HG02884 (cell line): ENCODE results near the gene CDH18.

Experiments
- ATAC-seq: cut with Tn5 transposase; IDR thresholded peaks from one replicate; pipeline ENCODE4 v1.9.1; 2021; ENCODE audit warnings: mild to moderate bottlenecking, moderate library complexity; ENCODE audit not compliant: unreplicated experiment

The CDH18 gene, protein sequence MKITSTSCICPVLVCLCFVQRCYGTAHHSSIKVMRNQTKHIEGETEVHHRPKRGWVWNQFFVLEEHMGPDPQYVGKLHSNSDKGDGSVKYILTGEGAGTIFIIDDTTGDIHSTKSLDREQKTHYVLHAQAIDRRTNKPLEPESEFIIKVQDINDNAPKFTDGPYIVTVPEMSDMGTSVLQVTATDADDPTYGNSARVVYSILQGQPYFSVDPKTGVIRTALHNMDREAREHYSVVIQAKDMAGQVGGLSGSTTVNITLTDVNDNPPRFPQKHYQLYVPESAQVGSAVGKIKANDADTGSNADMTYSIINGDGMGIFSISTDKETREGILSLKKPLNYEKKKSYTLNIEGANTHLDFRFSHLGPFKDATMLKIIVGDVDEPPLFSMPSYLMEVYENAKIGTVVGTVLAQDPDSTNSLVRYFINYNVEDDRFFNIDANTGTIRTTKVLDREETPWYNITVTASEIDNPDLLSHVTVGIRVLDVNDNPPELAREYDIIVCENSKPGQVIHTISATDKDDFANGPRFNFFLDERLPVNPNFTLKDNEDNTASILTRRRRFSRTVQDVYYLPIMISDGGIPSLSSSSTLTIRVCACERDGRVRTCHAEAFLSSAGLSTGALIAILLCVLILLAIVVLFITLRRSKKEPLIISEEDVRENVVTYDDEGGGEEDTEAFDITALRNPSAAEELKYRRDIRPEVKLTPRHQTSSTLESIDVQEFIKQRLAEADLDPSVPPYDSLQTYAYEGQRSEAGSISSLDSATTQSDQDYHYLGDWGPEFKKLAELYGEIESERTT

DNA sequence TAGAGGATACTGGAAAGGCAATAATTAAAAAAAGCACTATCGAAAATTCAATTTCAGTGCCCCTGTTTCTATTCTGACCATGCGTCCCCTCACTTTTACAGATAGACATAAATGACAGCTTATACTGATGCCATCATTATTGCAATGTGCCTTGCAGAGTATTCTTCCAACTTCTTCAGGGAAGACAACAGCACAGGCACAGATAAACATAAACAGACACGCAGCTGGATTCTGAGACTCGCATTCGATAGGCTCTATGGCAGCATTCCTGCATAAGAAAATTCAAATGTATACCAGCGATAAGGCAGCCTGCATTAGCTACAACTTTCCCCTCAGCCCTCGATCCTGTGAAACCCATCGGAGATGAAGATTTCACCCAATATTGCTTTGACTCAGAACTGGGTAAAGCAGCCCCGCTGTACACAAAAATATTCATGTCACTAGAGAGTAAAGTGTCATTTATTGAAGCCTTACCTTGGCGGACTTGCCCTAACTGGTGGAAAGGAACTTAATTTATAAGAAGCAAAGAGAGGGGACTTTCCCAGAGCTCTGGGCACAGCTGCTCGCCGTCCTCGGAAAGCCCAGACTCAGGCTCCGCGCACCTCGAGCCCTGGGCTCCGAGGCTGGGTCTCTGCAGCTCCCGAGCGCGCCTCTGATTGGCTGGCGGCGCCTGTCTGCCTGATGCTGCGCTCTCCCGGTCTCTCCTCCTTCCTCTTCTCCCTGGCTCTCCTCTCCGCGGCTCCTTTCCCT is at the start of gene CDH18:
TSS of gene CDH18 (minus strand) at position 589 of the 750 bp plus-strand sequence. CDS start 149,214 bp downstream, outside the sequence.
- ATAC-seq, result no peak

DNA sequence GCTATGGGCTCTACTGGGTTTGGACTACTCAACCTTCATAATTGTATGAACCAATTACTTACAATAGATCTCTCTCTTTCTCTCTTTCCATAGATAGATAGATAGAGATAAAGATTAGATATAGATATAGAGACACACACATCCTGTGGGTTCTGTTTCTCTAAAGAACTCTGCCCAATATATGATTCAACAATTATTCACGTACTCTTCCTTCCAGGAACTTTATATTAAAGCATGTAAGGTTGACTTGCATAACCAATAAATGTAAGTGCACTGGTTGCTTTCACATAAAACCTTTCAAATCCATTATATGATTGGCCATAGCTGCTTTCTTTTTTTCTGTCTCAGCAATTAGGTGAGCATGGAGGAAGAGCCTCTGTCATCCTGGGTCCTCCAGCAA is 46.7 kb upstream of the CDH18 start:
- no peak for ATAC-seq

DNA sequence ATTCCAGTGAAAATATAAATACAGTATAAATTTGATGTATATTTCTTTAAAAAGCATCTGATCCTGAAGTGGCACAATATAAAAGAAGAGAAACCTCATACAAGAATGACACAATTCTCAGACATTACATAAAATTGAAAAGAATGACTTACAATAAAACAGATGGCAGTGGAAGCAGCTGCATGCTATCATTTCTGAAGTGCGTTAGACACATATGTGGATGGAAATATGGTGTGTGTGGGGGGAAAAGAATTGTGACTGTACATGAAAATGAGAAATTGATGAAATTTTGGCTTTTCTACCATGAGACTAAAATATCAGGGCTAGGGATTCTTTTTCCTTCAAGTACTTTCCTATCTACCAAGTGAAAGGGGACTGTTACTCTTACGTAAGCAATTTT is 45.9 kb upstream of the CDH18 start:
- ATAC-seq, result no peak

DNA sequence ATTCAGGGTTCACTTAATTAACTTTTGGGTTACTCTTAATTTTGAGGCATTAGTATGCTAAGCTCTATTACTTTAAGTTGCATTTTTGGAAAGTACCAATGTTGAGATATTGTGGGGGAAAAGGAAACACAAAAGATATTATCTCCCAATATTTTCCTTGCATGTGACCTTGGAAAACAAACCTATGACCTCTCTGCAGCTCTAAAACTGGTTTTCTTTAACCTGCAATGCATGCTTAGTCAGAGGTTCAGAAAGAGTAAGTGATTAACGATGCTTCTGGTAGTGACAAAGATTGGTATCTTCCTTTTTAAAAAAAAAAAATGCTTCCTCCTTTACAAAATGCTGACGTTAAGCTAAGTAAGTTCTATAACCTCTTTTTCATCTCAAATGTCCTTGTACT is 44.9 kb upstream of the CDH18 start:
- ATAC-seq, result no peak

DNA sequence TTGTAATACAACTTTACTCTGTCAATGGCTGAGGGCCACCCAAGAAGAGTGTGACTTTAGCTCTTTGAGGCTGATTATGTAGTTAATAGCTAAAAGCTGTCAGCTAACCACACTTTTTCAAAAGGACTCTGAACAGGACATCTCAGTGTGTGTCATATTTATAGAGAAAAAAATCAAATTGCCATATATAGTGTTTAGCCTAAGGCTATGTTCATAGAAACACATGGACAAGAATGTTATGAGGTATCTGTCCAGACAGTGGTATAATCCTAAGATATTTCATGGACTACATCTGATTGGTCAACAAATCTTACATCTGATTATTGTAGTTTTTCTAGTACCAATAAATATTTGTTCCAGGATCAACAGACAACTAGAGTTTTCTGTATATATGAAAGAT is 42.1 kb upstream of the CDH18 start:
- no peak for ATAC-seq

DNA sequence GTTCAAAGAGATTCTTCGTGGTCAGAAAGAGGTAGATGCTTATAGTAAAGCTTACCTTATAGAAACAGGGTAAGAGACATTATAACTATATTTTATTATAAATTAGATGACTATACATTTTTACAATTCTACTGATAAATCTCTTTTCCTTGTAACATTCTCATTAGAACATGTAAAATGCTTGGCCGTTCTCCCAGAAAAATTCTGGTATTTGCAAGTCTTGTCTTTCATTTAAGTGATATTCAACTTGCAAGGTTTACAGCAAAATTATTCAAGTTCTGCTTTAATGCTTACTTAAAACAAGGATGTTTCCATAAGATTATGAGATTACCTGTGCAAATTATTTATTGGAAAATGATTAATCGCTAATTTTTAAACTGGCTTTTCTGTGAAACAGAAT is 41.3 kb upstream of the CDH18 start:
- no peak for ATAC-seq

DNA sequence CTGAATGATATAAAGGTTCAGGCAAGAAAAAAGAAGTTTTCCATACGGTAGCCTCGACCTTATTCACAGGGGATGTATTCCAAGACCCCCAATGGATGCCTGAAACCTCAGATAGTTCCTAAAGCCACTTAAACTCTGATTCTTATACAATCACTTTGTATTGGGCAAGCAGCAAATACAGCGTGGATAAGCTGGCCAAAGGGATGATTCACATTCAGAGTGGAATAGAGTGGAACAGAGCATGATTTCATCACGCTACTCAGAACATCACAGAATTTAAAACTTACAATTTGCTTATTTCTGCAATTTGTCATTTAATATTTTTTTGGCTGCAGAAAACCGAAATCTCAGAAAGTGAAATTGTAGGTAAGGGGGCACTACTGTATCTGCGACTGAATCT is 40.5 kb upstream of the CDH18 start:
- ATAC-seq, result no peak

DNA sequence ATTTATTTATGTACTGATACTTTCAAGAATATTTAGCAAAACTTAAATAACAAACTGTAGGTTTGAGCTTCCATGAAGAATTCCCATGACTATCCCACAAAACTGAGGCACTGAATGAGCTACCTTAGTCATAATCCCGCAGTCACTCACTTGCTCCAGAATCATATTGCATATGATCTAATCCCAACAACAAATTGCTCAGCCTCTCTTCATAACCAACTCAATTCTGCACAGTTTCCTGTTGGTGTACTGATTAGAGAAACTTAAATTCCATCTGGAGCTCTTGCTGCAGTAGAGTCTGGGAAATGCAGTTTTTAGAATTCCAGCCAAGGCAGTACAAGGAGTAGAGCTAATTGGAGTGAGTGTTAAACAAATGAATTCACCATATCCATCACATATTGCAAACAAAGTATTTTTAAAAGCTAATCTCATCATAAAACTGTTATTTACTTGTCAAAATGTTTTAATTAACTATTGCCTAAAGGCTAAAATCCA is 35.7 kb upstream of the CDH18 start:
- no peak for ATAC-seq

DNA sequence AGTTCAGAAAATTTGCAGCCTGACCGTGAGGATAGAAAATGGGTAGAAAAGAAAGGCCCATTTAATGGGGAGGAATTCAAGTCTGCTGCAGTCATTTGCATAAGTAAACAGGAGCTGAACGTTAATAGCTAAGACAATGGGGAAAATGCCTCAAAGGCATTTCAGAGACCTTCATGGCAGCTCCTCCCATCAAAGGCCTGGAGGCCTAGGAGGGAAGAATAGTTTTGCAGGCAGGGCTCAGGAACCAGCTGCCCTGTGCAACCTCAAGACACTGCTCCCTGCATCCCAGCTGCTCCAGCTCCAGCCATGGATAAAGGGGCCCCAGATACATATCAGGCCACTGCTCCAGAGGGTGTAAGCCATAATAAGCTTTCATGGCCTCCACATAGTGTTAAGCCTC is 32.2 kb upstream of the CDH18 start:
- no peak for ATAC-seq

DNA sequence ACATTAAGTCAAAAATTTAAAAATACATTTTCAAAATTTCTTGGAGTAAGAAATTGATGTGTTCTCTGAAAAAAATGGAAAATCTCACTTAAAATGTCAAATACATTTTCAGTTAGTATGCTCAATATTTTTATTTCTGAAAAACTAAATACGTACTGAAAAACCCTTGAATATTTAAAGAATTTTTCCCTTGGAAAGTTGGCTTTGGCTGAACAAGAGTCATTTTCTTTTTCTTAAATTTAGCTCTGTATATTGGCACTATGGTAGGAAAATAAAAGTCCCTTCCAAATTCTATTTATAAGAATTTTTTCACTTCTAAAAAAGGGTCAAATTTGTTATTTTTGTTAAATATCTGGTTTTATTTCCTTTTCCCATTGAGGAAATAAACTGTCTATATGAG is 29.0 kb upstream of the CDH18 start:
- ATAC-seq, result no peak

DNA sequence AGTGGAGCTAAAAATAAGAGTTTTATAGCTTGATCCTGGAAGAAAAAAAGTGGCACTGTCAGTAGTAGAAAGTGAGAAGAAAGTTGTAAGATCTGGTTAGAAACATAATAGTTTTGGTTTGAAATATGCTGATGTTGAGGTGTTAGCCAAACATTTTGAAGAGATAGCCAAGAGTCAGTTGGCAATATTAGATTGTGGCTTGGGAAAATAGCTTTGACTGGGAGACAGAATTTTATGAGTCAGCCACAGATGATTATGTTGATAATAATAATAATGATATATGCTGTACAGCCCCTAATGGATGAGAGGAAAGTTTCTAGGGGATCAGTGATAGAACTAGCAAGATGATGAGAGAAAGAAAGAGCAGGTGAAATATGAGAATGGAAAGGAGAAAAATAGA is 12.4 kb upstream of the CDH18 start:
- ATAC-seq, result no peak

DNA sequence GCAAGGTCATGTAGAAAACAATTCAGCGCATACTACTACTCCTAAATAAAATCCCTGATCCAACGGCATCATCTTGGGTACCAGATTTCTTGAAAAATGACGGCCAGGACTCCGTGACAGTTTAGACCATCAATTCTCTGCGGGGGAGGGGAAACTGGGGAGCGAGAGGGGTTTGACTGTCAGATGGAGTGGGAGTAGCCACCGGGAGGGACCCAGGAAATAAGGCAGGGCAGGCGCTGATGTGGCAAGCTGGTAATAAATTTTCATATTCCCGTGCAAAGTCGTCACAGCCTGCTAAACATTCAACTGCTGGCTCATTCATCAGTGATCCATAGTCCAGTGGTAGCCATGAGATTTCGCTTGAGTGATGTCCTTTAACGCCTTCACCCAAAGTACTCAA is 457 bp upstream of the CDH18 start:
- ATAC-seq, result no peak

DNA sequence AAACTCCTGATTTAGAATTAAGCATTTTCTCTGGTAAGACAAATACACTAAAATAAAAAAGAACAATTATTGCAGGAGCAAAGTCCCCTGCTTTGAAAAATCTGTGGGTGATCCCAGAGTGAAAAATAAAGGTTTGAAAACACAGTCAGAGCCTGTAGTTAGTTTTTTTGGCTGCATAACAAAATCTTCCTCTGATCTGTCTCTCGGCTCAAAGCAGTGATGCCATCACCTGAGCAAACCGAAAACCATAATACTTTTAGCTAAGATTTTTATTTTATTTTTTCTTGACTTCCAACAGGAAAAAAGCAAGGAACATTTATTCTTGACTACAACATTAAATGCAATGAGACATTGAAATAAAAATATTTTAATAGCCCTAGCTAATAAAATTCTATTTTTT is 1.2 kb downstream of the CDH18 start:
- ATAC-seq, result no peak

DNA sequence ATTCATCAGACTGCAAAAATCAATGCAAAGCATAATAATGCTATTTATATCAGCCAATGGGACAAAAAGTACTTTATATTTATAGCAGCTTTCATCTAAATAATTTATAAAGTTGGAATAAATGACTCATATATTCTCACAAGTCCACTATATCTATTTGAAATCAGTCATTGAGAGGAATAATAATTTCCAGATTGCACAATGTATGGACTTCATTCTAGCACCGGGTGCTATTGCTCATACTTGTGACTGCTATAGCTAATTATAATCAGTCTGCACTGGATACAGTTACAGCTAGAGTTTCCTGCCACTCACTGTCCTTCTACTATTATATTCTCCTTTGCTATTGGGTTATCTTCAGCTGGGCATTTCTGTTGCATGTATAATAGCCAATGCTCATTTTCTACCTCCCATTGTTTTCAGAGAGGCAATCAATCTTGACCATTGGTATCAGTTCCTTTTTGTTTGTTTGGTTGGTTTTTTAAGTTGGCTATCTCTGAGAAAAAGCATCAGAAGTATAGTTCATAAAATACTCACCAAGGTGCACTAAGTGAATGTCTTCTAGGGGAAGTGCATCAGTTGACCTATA is 1.9 kb downstream of the CDH18 start:
- no peak for ATAC-seq

DNA sequence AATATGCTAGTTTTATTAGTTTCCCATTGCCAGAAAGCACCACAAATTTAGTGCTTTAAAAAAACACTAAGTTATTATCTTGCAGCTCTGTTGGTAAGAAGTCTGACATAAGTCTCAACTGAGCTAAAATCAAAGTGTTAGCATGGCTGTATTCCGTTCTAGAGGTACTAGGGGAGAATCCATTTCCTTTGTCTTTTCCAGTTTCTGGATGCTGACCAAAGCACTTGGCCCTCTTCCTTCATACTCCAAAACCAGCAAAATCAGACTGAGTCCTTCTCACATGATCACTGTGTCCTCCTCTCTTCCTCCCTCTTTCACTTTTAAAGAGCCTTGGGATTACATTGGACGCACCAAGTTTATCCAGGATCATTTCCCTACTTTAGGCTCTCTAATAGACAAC is 9.5 kb downstream of the CDH18 start:
- ATAC-seq, result no peak

DNA sequence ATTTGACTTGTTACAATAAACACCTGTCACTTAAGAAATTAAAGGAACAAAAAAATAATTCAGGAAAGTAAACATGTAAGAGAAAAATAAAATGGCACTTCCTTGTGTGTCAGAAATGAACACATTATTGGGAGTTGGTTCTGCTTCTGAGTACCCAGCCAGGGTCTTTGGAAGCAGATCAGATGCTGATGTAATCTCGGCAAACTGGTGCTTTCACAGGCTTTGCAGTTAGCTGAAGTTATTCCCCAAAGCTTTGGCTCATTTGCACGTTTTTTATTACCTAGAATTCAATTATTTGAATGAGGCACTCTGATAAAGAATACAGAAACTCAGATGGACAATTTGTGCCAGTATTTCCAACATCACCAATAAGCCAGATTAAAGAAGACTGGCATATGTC is 10.9 kb downstream of the CDH18 start:
- no peak for ATAC-seq

DNA sequence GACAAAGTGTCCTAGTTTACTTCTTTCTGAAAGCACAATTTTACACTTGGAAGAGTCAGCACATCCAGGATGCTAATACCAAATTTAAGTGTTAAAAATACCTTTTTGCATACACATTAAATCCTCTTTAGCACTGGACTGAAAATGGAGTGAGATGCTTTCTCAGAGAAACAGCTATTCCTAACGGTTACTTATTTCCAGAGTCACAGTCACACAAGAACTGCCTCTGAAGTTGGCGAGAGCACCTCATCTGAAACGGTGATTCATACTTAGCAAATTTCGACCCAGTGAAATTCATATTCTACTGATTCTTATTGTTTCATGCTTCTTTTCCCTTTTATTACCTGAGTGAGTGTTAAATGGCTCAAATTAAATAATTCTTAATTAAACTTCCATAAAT is 12.2 kb downstream of the CDH18 start:
- ATAC-seq, result no peak

DNA sequence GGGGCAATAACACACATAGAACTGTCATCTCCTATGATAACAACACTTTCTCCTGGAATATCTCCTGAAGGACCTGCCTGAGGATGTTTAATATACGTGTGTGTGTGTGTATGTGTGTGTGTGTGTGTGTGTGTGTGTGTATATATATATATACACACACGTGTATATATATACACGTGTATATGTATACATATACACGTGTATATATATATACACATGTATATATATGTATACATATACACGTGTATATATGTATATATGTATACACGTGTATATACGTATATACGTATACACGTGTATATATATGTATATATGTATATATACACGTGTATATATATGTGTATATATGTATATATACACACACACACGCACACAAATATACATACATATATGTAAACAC is 27.5 kb downstream of the CDH18 start:
- no peak for ATAC-seq

DNA sequence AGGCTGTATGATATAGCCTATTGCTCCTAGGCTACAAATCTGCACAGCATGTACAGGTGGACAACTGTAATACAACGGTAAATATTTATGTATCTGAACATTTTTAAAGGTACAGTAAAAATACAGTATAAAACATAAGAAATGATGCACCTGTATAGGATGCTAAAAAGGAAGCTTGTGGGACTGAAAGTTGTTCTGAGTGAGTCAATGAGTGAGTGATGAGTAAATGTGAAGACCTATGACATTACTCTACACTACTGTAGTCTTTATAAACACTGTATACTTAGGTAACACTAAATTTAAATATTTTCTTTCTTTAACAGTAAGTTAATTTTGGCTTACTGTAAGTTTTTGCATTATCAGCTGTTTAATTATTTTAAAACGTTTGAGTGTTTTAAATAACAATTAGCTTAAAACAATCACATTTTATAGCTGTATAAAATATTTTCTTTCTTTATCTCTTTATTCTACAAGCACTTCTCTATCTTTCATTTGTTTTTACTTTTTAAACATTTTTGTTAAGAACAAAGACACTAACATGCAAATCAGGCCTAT is 28.1 kb downstream of the CDH18 start:
- ATAC-seq, result no peak

DNA sequence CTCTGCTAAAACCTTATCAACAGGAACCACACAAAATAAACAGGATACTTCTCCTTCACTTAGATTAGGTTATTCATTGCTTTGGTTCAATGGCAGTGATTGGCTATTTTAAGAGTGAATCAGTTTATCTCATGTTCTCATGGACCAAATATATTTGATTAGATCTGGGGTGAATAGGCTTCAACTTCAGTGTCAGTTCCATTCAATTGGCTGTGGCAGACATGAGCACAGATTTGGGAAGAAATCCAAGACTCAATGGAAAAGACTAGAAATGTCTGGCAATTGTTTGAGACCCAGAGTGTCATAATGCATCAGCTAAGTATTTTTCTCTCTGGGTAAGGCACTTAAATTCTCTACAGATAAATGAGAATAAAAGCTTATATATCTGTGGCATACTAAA is 37.1 kb downstream of the CDH18 start:
- no peak for ATAC-seq

DNA sequence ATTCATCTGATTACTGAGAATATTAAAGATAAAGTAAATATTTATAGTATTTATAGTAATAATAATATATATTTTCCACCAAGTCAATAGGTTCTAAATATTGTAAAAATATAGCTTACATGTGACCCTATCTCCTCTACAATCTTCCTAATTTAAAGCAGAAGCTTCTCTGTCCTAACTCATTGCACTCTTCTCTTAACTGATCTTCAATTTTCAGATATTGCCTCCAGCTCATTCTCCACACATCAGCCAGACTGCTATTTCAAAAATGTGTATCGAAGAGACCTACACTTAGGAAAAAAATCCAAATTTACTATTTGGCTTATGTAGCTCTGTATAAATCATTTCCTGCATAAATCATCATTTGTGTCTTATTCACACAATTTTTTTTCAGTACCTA is 47.8 kb downstream of the CDH18 start:
- ATAC-seq, result no peak
